HG02588 (cell line): ENCODE data around the gene TGFBRAP1.

Source experiments
- ATAC-seq: cut with Tn5 transposase; IDR thresholded peaks from one replicate; pipeline ENCODE4 v1.9.1; 2021; ENCODE audit warnings: mild to moderate bottlenecking, moderate library complexity; ENCODE audit not compliant: unreplicated experiment

TGFBRAP1 gene

GRCh38 chr2:105317937-105318336, 11.6 kb downstream of the TGFBRAP1 start:
- ATAC-seq, result no peak

GRCh38 chr2:105315314-105315713, 14.2 kb downstream of the TGFBRAP1 start:
- peak; percentile 62 for ATAC-seq

- ATAC-seq, result no peak
These were observed 15.7 kb downstream of the TGFBRAP1 start for GRCh38 chr2:105313877-105314276.

GRCh38 chr2:105309147-105309545, 20.4 kb downstream of the TGFBRAP1 start:
- ATAC-seq, result no peak

GRCh38 chr2:105308382-105309146, 21.0 kb downstream of the TGFBRAP1 start:
- ATAC-seq, result no peak

- no peak for ATAC-seq
These were observed 21.6 kb downstream of the TGFBRAP1 start for GRCh38 chr2:105307962-105308361.

GRCh38 chr2:105307550-105307949, 22.0 kb downstream of the TGFBRAP1 start:
- ATAC-seq, result no peak

GRCh38 chr2:105307146-105307545, 22.4 kb downstream of the TGFBRAP1 start:
- ATAC-seq, result no peak

GRCh38 chr2:105301646-105302045, 27.9 kb downstream of the TGFBRAP1 start:
- no peak for ATAC-seq

- ATAC-seq, result no peak
These were observed 30.2 kb downstream of the TGFBRAP1 start for GRCh38 chr2:105299290-105299689.

- no peak for ATAC-seq
These were observed 31.5 kb downstream of the TGFBRAP1 start for GRCh38 chr2:105298017-105298416.

GRCh38 chr2:105297216-105297615, 32.3 kb downstream of the TGFBRAP1 start:
- no peak for ATAC-seq

- ATAC-seq, result no peak
These were observed 33.4 kb downstream of the TGFBRAP1 start for GRCh38 chr2:105296017-105296611.

- ATAC-seq, result no peak
These were observed 34.6 kb downstream of the TGFBRAP1 start for GRCh38 chr2:105294844-105295481.

GRCh38 chr2:105294046-105294445, 35.5 kb downstream of the TGFBRAP1 start:
- no peak for ATAC-seq

GRCh38 chr2:105291981-105292380, 37.6 kb downstream of the TGFBRAP1 start:
- no peak for ATAC-seq

- no peak for ATAC-seq
These were observed 38.4 kb downstream of the TGFBRAP1 start for GRCh38 chr2:105290981-105291660.

GRCh38 chr2:105288133-105288532, 41.4 kb downstream of the TGFBRAP1 start:
- no peak for ATAC-seq

GRCh38 chr2:105287692-105288091, 41.8 kb downstream of the TGFBRAP1 start:
- ATAC-seq, result no peak

- no peak for ATAC-seq
These were observed 46.0 kb downstream of the TGFBRAP1 start for GRCh38 chr2:105283532-105283931.

- no peak for ATAC-seq
These were observed 49.3 kb downstream of the TGFBRAP1 start for GRCh38 chr2:105280281-105280680.
